ENCODE data around the gene LMO4. TPM values are rescaled to one million over a fixed set of nuclear protein-coding genes. Genes with fewer than 3 reads are reported as not detected.

LMO4 gene
- total and polyA plus RNA-seq, 4 donors: 16.8 to 23.2 (median 17.8) TPM

DNA sequence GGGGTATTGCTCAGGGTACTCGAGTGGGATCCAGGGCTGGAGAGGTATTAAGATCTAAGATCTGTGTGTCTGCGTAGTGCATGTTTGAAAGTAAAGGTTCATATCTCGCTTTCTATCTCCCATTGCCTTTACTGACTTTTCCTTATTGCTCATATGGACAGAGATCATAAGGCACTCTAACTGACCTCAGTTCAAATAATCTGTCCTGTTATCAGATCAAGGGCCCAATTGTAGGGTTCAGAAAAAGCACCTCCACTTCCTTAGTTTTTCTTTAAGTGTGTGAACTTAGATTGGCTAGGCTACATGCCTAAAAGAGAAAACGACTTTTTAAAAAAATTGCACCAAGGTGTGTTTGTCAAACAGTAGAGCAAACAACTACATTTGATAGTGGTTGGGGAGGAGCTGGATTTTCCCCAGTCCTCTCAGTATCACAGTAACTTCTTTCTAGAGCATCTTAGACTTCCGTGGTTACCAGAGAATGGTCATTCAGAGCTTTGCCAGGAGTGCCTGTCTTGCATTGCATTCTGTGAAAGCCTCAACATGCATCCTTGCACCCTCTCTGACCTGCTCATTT lies 57.6 kb downstream of the LMO4 start:
- H3K27ac ChIP-seq (ENCODE audit: low read depth in 1 of 2, low read length in 2 of 2): no peak overlapping the region
- no peak overlapping the region for H3K9ac ChIP-seq (ENCODE audit: low read depth in 1 of 2, low read length in 2 of 2)
- WGBS: 64% methylated on average over 5 of the region's 5 CpGs
- no peaks in the 10 kb centered on the region for H3K36me3 ChIP-seq (ENCODE audit: control insufficient read depth in 4 of 4, insufficient read depth in 3 of 4, low read depth in 1 of 4, low read length in 3 of 4)
- no peaks in the 10 kb centered on the region for H3K27me3 ChIP-seq (ENCODE audit: control insufficient read depth in 4 of 4, insufficient read depth in 4 of 4, low read length in 3 of 4)
- no peak for TF ChIP-seq TAF1 (conservative IDR thresholded peaks at IDR 0.05)
- TF ChIP-seq, protein P1, sequence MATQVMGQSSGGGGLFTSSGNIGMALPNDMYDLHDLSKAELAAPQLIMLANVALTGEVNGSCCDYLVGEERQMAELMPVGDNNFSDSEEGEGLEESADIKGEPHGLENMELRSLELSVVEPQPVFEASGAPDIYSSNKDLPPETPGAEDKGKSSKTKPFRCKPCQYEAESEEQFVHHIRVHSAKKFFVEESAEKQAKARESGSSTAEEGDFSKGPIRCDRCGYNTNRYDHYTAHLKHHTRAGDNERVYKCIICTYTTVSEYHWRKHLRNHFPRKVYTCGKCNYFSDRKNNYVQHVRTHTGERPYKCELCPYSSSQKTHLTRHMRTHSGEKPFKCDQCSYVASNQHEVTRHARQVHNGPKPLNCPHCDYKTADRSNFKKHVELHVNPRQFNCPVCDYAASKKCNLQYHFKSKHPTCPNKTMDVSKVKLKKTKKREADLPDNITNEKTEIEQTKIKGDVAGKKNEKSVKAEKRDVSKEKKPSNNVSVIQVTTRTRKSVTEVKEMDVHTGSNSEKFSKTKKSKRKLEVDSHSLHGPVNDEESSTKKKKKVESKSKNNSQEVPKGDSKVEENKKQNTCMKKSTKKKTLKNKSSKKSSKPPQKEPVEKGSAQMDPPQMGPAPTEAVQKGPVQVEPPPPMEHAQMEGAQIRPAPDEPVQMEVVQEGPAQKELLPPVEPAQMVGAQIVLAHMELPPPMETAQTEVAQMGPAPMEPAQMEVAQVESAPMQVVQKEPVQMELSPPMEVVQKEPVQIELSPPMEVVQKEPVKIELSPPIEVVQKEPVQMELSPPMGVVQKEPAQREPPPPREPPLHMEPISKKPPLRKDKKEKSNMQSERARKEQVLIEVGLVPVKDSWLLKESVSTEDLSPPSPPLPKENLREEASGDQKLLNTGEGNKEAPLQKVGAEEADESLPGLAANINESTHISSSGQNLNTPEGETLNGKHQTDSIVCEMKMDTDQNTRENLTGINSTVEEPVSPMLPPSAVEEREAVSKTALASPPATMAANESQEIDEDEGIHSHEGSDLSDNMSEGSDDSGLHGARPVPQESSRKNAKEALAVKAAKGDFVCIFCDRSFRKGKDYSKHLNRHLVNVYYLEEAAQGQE (IDR thresholded peaks at IDR 0.05): no peak
- TF ChIP-seq NR2F2 (IDR thresholded peaks at IDR 0.05): no peak
- TF ChIP-seq, protein P2, sequence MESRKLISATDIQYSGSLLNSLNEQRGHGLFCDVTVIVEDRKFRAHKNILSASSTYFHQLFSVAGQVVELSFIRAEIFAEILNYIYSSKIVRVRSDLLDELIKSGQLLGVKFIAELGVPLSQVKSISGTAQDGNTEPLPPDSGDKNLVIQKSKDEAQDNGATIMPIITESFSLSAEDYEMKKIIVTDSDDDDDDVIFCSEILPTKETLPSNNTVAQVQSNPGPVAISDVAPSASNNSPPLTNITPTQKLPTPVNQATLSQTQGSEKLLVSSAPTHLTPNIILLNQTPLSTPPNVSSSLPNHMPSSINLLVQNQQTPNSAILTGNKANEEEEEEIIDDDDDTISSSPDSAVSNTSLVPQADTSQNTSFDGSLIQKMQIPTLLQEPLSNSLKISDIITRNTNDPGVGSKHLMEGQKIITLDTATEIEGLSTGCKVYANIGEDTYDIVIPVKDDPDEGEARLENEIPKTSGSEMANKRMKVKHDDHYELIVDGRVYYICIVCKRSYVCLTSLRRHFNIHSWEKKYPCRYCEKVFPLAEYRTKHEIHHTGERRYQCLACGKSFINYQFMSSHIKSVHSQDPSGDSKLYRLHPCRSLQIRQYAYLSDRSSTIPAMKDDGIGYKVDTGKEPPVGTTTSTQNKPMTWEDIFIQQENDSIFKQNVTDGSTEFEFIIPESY (IDR thresholded peaks at IDR 0.05): no peak
- no peak for TF ChIP-seq JUND (IDR thresholded peaks at IDR 0.05)
- no peak for TF ChIP-seq GABPA (IDR thresholded peaks at IDR 0.05 in 1 of 2, conservative IDR thresholded peaks at IDR 0.05 in 1 of 2)
- TF ChIP-seq FOXA2 (IDR thresholded peaks at IDR 0.05): no peak
- TF ChIP-seq RAD21 (IDR thresholded peaks at IDR 0.05): no peak
- TF ChIP-seq HNF4A (conservative IDR thresholded peaks at IDR 0.05): no peak
- no peak for TF ChIP-seq EGR1 (IDR thresholded peaks at IDR 0.05; ENCODE audit: low read depth in 2 of 2)
- TF ChIP-seq, protein P3, sequence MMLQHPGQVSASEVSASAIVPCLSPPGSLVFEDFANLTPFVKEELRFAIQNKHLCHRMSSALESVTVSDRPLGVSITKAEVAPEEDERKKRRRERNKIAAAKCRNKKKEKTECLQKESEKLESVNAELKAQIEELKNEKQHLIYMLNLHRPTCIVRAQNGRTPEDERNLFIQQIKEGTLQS (IDR thresholded peaks at IDR 0.05): no peak
- TF ChIP-seq, protein P4, sequence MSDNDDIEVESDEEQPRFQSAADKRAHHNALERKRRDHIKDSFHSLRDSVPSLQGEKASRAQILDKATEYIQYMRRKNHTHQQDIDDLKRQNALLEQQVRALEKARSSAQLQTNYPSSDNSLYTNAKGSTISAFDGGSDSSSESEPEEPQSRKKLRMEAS (IDR thresholded peaks at IDR 0.05): no peak
- TF ChIP-seq, protein P5, sequence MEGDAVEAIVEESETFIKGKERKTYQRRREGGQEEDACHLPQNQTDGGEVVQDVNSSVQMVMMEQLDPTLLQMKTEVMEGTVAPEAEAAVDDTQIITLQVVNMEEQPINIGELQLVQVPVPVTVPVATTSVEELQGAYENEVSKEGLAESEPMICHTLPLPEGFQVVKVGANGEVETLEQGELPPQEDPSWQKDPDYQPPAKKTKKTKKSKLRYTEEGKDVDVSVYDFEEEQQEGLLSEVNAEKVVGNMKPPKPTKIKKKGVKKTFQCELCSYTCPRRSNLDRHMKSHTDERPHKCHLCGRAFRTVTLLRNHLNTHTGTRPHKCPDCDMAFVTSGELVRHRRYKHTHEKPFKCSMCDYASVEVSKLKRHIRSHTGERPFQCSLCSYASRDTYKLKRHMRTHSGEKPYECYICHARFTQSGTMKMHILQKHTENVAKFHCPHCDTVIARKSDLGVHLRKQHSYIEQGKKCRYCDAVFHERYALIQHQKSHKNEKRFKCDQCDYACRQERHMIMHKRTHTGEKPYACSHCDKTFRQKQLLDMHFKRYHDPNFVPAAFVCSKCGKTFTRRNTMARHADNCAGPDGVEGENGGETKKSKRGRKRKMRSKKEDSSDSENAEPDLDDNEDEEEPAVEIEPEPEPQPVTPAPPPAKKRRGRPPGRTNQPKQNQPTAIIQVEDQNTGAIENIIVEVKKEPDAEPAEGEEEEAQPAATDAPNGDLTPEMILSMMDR (IDR thresholded peaks at IDR 0.05; ENCODE audit: low read depth, low read length, missing input control): no peak
- H3K9me3 ChIP-seq (ENCODE audit: control insufficient read depth in 4 of 4, low read length in 3 of 4): no peaks in the 10 kb centered on the region
- no peaks in the 10 kb centered on the region for H3K4me1 ChIP-seq (ENCODE audit: control insufficient read depth in 4 of 4, insufficient read depth in 4 of 4, low read length in 3 of 4)
- H3K4me3 ChIP-seq (ENCODE audit: low read depth in 1 of 3, low read length in 3 of 3): no peak overlapping the region
- no peak for DNase-seq (ENCODE audit: low spot score)

DNA sequence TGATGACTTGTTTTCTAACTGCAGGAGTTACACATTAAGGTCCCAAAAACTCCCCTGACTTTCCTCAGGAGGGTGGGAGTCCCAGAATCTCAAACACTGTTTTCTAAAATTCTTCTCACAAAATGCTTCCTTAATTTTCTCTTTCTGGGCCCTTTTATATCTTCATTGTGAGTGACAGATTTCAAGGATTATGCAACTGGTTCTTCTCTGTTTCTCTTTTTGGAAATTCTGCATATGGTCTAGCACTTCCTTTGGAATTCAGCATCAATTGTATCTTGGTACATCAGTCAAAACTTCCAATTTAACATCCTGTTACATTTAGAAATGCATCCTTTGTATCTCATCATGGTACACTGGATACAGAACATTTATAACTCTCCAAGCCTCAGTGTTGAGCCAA lies 59.7 kb downstream of the LMO4 start:
- no peaks in the 10 kb centered on the region for H3K9me3 ChIP-seq (ENCODE audit: control insufficient read depth in 4 of 4, low read length in 3 of 4)
- H3K36me3 ChIP-seq (ENCODE audit: control insufficient read depth in 4 of 4, insufficient read depth in 3 of 4, low read depth in 1 of 4, low read length in 3 of 4): no peaks in the 10 kb centered on the region
- H3K27me3 ChIP-seq (ENCODE audit: control insufficient read depth in 4 of 4, insufficient read depth in 4 of 4, low read length in 3 of 4): no peaks in the 10 kb centered on the region
- no peaks in the 10 kb centered on the region for H3K4me1 ChIP-seq (ENCODE audit: control insufficient read depth in 4 of 4, insufficient read depth in 4 of 4, low read length in 3 of 4)
- H3K9ac ChIP-seq (ENCODE audit: low read depth in 1 of 2, low read length in 2 of 2): no peak overlapping the region
- H3K4me3 ChIP-seq (ENCODE audit: low read depth in 1 of 3, low read length in 3 of 3): no peak overlapping the region
- no peak overlapping the region for H3K27ac ChIP-seq (ENCODE audit: low read depth in 1 of 2, low read length in 2 of 2)
- DNase-seq (ENCODE audit: low spot score): no peak
- TF ChIP-seq HNF4G (IDR thresholded peaks at IDR 0.05) (no peak), GABPA (IDR thresholded peaks at IDR 0.05 in 1 of 2, conservative IDR thresholded peaks at IDR 0.05 in 1 of 2) (no peak), FOXA1 (IDR thresholded peaks at IDR 0.05) (no peak), YY1 (IDR thresholded peaks at IDR 0.05) (no peak), EGR1 (IDR thresholded peaks at IDR 0.05; ENCODE audit: low read depth in 2 of 2) (no peak), HNF4A (conservative IDR thresholded peaks at IDR 0.05) (no peak), FOXA2 (IDR thresholded peaks at IDR 0.05) (no peak), RXRA (IDR thresholded peaks at IDR 0.05) (no peak)
- TF ChIP-seq, protein P1 (IDR thresholded peaks at IDR 0.05): no peak
- TF ChIP-seq, protein P4 (IDR thresholded peaks at IDR 0.05): no peak
- TF ChIP-seq, protein P5 (IDR thresholded peaks at IDR 0.05; ENCODE audit: low read depth, low read length, missing input control): no peak
